ENCODE data around the gene AFF3.

GRCh38 chr2:100137866-100138570 is 4.4 kb downstream of the AFF3 start:
- TF ChIP-seq, protein P1, sequence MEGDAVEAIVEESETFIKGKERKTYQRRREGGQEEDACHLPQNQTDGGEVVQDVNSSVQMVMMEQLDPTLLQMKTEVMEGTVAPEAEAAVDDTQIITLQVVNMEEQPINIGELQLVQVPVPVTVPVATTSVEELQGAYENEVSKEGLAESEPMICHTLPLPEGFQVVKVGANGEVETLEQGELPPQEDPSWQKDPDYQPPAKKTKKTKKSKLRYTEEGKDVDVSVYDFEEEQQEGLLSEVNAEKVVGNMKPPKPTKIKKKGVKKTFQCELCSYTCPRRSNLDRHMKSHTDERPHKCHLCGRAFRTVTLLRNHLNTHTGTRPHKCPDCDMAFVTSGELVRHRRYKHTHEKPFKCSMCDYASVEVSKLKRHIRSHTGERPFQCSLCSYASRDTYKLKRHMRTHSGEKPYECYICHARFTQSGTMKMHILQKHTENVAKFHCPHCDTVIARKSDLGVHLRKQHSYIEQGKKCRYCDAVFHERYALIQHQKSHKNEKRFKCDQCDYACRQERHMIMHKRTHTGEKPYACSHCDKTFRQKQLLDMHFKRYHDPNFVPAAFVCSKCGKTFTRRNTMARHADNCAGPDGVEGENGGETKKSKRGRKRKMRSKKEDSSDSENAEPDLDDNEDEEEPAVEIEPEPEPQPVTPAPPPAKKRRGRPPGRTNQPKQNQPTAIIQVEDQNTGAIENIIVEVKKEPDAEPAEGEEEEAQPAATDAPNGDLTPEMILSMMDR (conservative IDR thresholded peaks at IDR 0.05; ENCODE audit: low read depth, low read length), result no peak
- no peak for TF ChIP-seq EZH2 (IDR thresholded peaks at IDR 0.05; ENCODE audit: borderline replicate concordance, low read depth, low read length, poor library complexity, severe bottlenecking)

All from A673 (cell line).